ENCODE results near the gene PPM1B. TPM values are rescaled to one million over a fixed set of nuclear protein-coding genes. Genes with fewer than 3 reads are reported as not detected.
A peak's percentile ranks its signal among the peaks of the same experiment; 100 is the strongest.
"Not testable (repeated sequence)": the region's sequence is repeated elsewhere in the genome, so short reads cannot be mapped to it uniquely, and the experiment has no call there.

The PPM1B gene
- total and polyA plus RNA-seq, 2 of the 8 experiments (the other 6 are each of a cell fraction or from before 2014, with no cell fraction given), result 43.6 to 126 TPM

DNA sequence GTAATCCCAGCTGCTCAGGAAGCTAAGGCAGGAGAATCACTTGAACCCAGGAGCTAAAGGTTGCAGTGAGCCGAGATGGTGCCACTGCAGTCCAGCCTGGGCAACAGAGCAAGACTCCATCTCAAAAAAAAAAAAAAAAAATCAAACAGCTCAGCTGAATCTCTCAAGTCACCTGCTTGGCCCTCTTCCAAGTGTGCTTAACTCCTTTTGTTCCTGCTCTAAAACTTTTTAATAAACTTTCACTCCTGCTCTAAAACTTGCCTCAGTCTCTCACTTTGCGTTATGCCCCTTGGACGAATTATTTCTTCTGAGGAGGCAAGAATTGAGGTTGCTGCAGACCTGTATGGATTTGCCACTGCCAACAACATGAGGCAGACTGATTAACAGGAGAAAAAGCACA, 35.1 kb upstream of the PPM1B start:
- H3K9me3 ChIP-seq (ENCODE audit: insufficient read depth in 2 of 2, low read depth in 1 of 2, low read length in 1 of 2), result peaks cover 7 to 11% of the 10 kb centered on the region in 2 experiments; a peak in 2 of 4 replicates
- WGBS, 2 experiments (ENCODE audit: extremely low coverage in 1 of 2, insufficient coverage in 1 of 2, insufficient read length in 1 of 2, insufficient replicate concordance in 2 of 2, low coverage in 1 of 2, low lambda C conversion rate in 2 of 2, missing lambda C conversion rate in 1 of 2), result 90% methylated on average over 3 of the region's 3 CpGs; no CpG with 5 or more reads in 1 of the 2 experiments

More for the DNA sequence above, 35.1 kb upstream of the PPM1B start:
- H2BK15ac ChIP-seq (ENCODE audit: low read length); H3K56ac ChIP-seq (replicated peaks; ENCODE audit: insufficient read length, low read depth, low read length); H3K27me3 ChIP-seq (replicated peaks in 1 of 4; ENCODE audit: control insufficient read depth in 3 of 4, extremely low read depth in 1 of 4, insufficient read depth in 3 of 4, low read length in 3 of 4); H3K79me1 ChIP-seq (ENCODE audit: low read depth, low read length); H3K79me2 ChIP-seq (ENCODE audit: control insufficient read depth in 1 of 2, insufficient read depth in 2 of 2, low read length in 2 of 2); H4K20me1 ChIP-seq (replicated peaks in 1 of 2; ENCODE audit: control insufficient read depth in 1 of 2, insufficient read depth in 2 of 2, low read length in 2 of 2); H3K23me2 ChIP-seq (ENCODE audit: low read depth, low read length); H3K23ac ChIP-seq (ENCODE audit: insufficient read length); CTCF ChIA-PET (ENCODE audit: partially characterized antibody); H3K9ac ChIP-seq (replicated peaks in 1 of 4; ENCODE audit: extremely low read depth in 1 of 4, low read depth in 3 of 4, low read length in 3 of 4); H3K4me2 ChIP-seq (ENCODE audit: insufficient read depth in 1 of 2, low read depth in 2 of 2, low read length in 2 of 2); H3K14ac ChIP-seq (ENCODE audit: insufficient read length); H2AFZ ChIP-seq (ENCODE audit: low read length); H3K36me3 ChIP-seq (ENCODE audit: control insufficient read depth in 2 of 4, insufficient read depth in 4 of 4, low read length in 3 of 4); H3K4me3 ChIP-seq (ENCODE audit: extremely low read depth in 1 of 4, insufficient read depth in 2 of 4, low read depth in 3 of 4, low read length in 4 of 4); FAIRE-seq; DNase-seq (ENCODE audit: low read depth in 1 of 2, low spot score in 2 of 2); H3K27ac ChIP-seq (ENCODE audit: low read depth, low read length); H4K8ac ChIP-seq (ENCODE audit: extremely low read depth, insufficient read depth, low read length): not testable (repeated sequence)
- peak overlapping the region; percentile 24 for H3K4ac ChIP-seq (replicated peaks; ENCODE audit: insufficient read length, low read depth, low read length)
- POLR2A ChIA-PET (ENCODE audit: partially characterized antibody), result interaction anchor here (0.9 kb wide), 1 partner anchor 35 kb away, joined by 4 read pairs; the partner anchor contains the start of gene PPM1B
- peak overlapping the region; percentile 84 for H2BK120ac ChIP-seq (replicated peaks; ENCODE audit: low read depth, low read length)
- peak overlapping the region; percentile 97; the same call in 1 of the 2 replicates for H2BK20ac ChIP-seq (ENCODE audit: low read length)
- 0 out of 2 replicates have a peak overlapping the region, but pooled peaks have one; percentile 9 for H2AK5ac ChIP-seq (ENCODE audit: low read depth, low read length)
- peak overlapping the region; percentile 86 for H3K18ac ChIP-seq (ENCODE audit: extremely low read depth, low read length)
- H2BK12ac ChIP-seq (ENCODE audit: low read depth, low read length), result peak overlapping the region; percentile 78
- peak overlapping the region; percentile 85; the same call in 1 of the 2 replicates for H2BK5ac ChIP-seq (ENCODE audit: low read depth, low read length)
- peak overlapping the region; percentile 18 for H4K91ac ChIP-seq (replicated peaks; ENCODE audit: insufficient read length, low read length)
- peak overlapping the region; percentile 45 for H4K5ac ChIP-seq (ENCODE audit: insufficient read length, low read depth, low read length)
- peaks cover 5 to 24% (median 18%) of the 10 kb centered on the region in 4 experiments; a peak in 6 of 7 replicates for H3K4me1 ChIP-seq (replicated peaks in 1 of 4; ENCODE audit: control insufficient read depth in 3 of 4, insufficient read depth in 4 of 4, low read length in 3 of 4)
